ENCODE results near the gene CD83. TPM values are rescaled to one million over a fixed set of nuclear protein-coding genes. Genes with fewer than 3 reads are reported as not detected.

Gene CD83
- total and polyA plus RNA-seq, 9 of the 15 experiments (the other 6 are each of a cell fraction or from before 2014, with no cell fraction given), result 2.5 to 4.1 (median 3.4) TPM

- TF ChIP-seq ATF3 (IDR thresholded peaks at IDR 0.05) (no peak), ATF3 (CRISPR knock-in tag; conservative IDR thresholded peaks at IDR 0.05) (no peak), MAFK (IDR thresholded peaks at IDR 0.05; ENCODE audit: low read length) (no peak), MAFF (IDR thresholded peaks at IDR 0.05; ENCODE audit: low read length) (no peak), SMAD4 (CRISPR knock-in tag; conservative IDR thresholded peaks at IDR 0.05) (no peak), ZNF23 (CRISPR knock-in tag; IDR thresholded peaks at IDR 0.05) (no peak), HDAC3 (IDR thresholded peaks at IDR 0.05; ENCODE audit: borderline replicate concordance, partially characterized antibody) (no peak)
Measured at GRCh38 chr6:14079433-14079832, 38.1 kb upstream of the CD83 start (continued).

- no TSS peak for BruUV-seq (replicated peaks)
- Histone ChIP-seq H3K4me3 (no peak overlapping the region), H3K9me1 (ENCODE audit: control insufficient read depth, insufficient read depth, low read length) (no peaks in the 10 kb centered on the region), H3K9me3 (replicated peaks; ENCODE audit: control insufficient read depth, insufficient read depth, low read depth, low read length) (no peaks in the 10 kb centered on the region), H3K4me1 (replicated peaks in 1 of 2; ENCODE audit: control insufficient read depth in 2 of 2, insufficient read depth in 2 of 2, low read length in 2 of 2) (peaks cover 0 to 9% of the 10 kb centered on the region in 2 experiments; a peak in 3 of 5 replicates), H3K79me2 (ENCODE audit: control insufficient read depth, insufficient read depth, low read length) (no peaks in the 10 kb centered on the region), H4K20me1 (replicated peaks; ENCODE audit: control insufficient read depth, insufficient read depth, low read length) (no peaks in the 10 kb centered on the region), H3K9ac (ENCODE audit: insufficient read depth in 1 of 2, low read depth in 2 of 2, low read length in 2 of 2) (no peak overlapping the region), H3K27ac (ENCODE audit: extremely low read depth, low read depth, low read length) (no peak overlapping the region), H3K4me2 (ENCODE audit: insufficient read depth, low read length) (no peak overlapping the region), H3K27me3 (ENCODE audit: control insufficient read depth in 2 of 2, insufficient read depth in 2 of 2, low read length in 2 of 2) (peaks cover 3 to 4% of the 10 kb centered on the region in 2 experiments; a peak in 1 of 5 replicates), H2AFZ (ENCODE audit: low read depth, low read length) (no peak overlapping the region), H3K36me3 (ENCODE audit: control insufficient read depth, insufficient read depth, low read length) (no peaks in the 10 kb centered on the region)
- FAIRE-seq (no peak), ATAC-seq (no peak), DNase-seq (ENCODE audit: extremely low read depth in 1 of 4, low spot score in 3 of 4) (no peak)
- 16% methylated on average over 3 of the region's 3 CpGs for WGBS (ENCODE audit: insufficient coverage, low coverage, missing lambda C conversion rate)
- CTCF ChIA-PET (ENCODE audit: low intra/inter-chr PET ratio), result interaction anchor here (0.5 kb wide), 1 partner anchor 1017 kb away, joined by 3 read pairs; no protein-coding TSS in a partner anchor
- intact Hi-C loops (cut with micrococcal nuclease) (loop anchor here (5.0 to 10.0 kb wide), 2 partner anchors 62 to 505 kb away; partner anchors contain the start of gene SIRT5), in situ Hi-C loops (cut with MboI) (no loop called here)
- POLR2A ChIA-PET, result no interaction called here
- TF ChIP-seq ZKSCAN1 (IDR thresholded peaks at IDR 0.05; ENCODE audit: low read depth, low read length), result no peak
- TF ChIP-seq E2F6 (IDR thresholded peaks at IDR 0.05; ENCODE audit: borderline replicate concordance in 1 of 2, extremely low read depth in 1 of 2, insufficient read depth in 1 of 2, insufficient read length in 1 of 2, low read depth in 1 of 2, low read length in 1 of 2, poor library complexity in 1 of 2, severe bottlenecking in 1 of 2), result no peak
- TF ChIP-seq SMARCB1 (IDR thresholded peaks at IDR 0.05; ENCODE audit: insufficient read length, low read depth), result no peak
- TF ChIP-seq GTF2B (IDR thresholded peaks at IDR 0.05; ENCODE audit: extremely low read depth, insufficient read length), result no peak
- no peak for TF ChIP-seq CLOCK (CRISPR knock-in tag; IDR thresholded peaks at IDR 0.05; ENCODE audit: borderline replicate concordance)
- TF ChIP-seq ZZZ3 (IDR thresholded peaks at IDR 0.05), result no peak
Measured at GRCh38 chr6:14079971-14080370, 37.6 kb upstream of the CD83 start.

Data from K562 (cell line).